ENCODE results near the gene NCOA5.

The NCOA5 gene

GRCh38 chr20:46017272-46017671 is 72.5 kb downstream of the NCOA5 start:
- DNase-seq (ENCODE audit: low read depth in 2 of 2) = no peak

GRCh38 chr20:46014517-46015396 is 75.0 kb downstream of the NCOA5 start:
- no peak for DNase-seq (ENCODE audit: low read depth in 2 of 2)

- DNase-seq (ENCODE audit: low read depth in 2 of 2) = no peak
Measured at GRCh38 chr20:46013829-46014516, 75.8 kb downstream of the NCOA5 start.

GRCh38 chr20:46013322-46013828 is 76.4 kb downstream of the NCOA5 start:
- no peak for DNase-seq (ENCODE audit: low read depth in 2 of 2)

GRCh38 chr20:46012921-46013320 is 76.8 kb downstream of the NCOA5 start:
- DNase-seq (ENCODE audit: low read depth in 2 of 2) = no peak

- DNase-seq (ENCODE audit: low read depth in 2 of 2) = no peak
Measured at GRCh38 chr20:46011631-46012482, 77.9 kb downstream of the NCOA5 start.

All from fibroblast of skin of left biceps (primary cell).